GM18520 (cell line): Measurements from ENCODE around the gene SPPL2B.
A peak's percentile ranks its signal among the peaks of the same experiment; 100 is the strongest.
"Not testable (repeated sequence)": the region's sequence is repeated elsewhere in the genome, so short reads cannot be mapped to it uniquely, and the experiment has no call there.

ENCODE experiments used
- ATAC-seq: cut with Tn5 transposase; IDR thresholded peaks from one replicate; pipeline ENCODE4 v1.9.1; 2021; ENCODE audit not compliant: unreplicated experiment

SPPL2B gene, protein sequence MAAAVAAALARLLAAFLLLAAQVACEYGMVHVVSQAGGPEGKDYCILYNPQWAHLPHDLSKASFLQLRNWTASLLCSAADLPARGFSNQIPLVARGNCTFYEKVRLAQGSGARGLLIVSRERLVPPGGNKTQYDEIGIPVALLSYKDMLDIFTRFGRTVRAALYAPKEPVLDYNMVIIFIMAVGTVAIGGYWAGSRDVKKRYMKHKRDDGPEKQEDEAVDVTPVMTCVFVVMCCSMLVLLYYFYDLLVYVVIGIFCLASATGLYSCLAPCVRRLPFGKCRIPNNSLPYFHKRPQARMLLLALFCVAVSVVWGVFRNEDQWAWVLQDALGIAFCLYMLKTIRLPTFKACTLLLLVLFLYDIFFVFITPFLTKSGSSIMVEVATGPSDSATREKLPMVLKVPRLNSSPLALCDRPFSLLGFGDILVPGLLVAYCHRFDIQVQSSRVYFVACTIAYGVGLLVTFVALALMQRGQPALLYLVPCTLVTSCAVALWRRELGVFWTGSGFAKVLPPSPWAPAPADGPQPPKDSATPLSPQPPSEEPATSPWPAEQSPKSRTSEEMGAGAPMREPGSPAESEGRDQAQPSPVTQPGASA

GRCh38 chr19:2328401-2329148 is at the start of gene SPPL2B, which contains the start of gene LSM7:
Gene SPPL2B (plus strand): TSS chr19:2328684. CDS start chr19:2328710, 26 bp downstream.
Gene LSM7 (minus strand): TSS chr19:2328586. CDS start chr19:2328566, 20 bp downstream.
- peak; percentile 68 for ATAC-seq

- no peak for ATAC-seq
Measured at GRCh38 chr19:2280633-2281264, 47.7 kb upstream of the SPPL2B start.

DNA sequence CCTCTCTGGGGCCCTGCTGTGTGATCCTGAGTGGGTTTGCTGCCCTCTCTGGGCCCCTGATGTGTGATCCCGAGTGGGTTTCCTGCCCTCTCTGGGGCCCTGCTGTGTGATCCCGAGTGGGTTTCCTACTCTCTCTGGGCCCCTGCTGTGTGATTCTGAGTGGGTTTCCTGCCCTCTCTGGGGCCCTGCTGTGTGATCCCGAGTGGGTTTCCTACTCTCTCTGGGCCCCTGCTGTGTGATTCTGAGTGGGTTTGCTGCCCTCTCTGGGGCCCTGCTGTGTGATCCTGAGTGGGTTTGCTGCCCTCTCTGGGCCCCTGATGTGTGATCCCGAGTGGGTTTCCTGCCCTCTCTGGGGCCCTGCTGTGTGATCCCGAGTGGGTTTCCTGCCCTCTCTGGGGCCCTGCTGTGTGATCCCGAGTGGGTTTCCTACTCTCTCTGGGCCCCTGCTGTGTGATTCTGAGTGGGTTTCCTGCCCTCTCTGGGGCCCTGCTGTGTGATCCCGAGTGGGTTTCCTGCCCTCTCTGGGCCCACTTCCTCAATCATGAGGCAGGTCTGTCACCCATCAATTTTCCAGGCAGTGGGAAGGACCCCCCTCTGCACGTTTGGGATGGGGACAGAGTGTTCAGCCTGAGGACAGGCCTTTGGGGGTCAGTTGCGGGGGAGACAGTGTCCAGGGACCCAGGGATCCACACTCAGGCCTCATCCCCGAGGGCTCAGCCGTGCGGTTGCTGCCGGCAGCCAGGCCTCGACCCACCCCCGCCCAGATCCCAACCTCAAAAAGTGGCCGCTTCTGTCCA is 47.0 kb upstream of the SPPL2B start:
- not testable (repeated sequence) for ATAC-seq

DNA sequence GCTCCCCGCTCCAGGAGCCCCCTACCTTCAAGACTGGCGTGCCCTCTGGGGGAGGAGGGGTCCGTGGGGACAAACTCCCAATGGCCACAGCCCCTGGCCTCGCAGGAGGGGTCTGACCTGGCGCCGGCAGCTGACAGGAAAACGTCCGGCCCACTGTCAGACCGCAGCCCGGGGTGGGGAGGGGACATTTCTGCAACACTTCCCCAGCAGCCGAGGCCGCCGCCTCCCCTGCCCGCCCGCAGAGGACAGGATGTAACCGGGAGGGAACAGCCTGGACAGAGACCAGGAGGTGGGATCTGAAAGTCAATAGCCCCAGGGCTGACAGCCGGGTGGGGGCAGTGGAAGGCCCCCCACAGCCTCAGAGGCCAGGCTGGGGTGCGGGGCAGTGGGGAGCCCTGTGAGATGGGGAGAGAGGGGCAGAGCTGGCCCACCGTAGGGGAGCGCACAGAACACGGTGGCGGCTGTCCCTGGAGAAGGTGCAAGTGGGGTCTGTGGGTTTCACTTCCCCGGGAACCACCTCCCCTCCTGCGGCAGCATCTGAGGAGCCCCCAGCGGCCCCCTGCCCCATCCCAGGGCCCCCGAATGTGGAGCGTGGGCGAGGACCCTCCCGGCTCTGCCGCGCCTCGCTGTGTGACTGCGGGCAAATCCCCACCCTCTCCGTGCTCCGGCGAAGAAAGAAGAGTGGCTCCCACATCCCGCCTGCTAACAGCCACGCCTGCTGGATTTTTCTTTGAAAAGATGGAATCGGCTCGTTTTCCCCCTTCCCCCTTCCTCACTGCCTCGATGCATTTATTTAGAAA is 46.2 kb upstream of the SPPL2B start, which contains the start of gene PEAK3:
Gene PEAK3, minus strand, starts transcription at position 114 of the 800 bp plus-strand sequence. CDS start 1,244 bp downstream, outside the sequence.
- ATAC-seq: no peak

DNA sequence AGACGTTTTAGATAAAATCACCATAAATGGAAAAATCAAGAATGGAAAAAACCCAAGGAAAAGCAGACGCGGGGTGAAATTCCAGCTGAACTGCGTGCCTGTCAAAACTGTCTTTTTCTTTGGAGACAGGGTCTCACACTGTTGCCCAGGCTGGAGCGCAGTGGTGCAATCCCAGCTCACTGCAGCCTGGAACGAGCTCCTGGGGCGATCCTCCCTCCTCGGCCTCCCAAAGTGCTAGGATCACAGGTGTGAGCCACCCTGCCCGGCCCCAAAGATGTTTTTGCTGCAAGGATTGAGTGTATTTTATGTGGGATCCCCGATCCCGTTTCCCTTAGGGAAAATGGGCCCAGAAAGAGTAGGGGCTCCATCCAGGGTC is 45.6 kb upstream of the SPPL2B start:
- ATAC-seq: no peak

- ATAC-seq: no peak
Measured at GRCh38 chr19:2283835-2284507, 44.5 kb upstream of the SPPL2B start.

- no peak for ATAC-seq
Measured at GRCh38 chr19:2286402-2287140, 41.9 kb upstream of the SPPL2B start.

GRCh38 chr19:2287585-2288337 is 40.7 kb upstream of the SPPL2B start:
- ATAC-seq: no peak

DNA sequence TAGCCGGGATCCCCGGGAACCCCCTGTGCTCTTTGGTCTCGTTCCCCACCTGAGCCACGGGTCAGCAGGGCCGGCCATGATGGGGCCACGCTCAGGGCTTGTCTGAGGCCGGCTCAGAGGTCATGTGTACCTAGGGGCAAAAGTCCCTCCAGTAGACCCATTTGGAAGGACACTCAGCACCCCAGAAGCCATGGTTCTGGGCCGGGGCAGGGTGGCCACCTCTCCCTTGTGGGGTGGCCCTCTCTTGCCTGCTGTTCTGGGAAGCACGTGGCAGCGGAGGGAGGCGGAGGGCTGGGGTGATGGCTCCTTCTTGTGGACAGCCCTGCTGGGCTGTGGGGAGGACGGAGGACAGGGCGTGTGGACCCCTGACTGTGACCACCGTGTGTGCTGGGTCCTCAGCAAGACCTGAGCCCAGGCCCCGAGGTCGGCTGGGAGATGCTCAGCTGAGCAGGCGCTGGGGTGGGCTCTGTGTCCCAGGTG is 40.1 kb upstream of the SPPL2B start:
- no peak for ATAC-seq

DNA sequence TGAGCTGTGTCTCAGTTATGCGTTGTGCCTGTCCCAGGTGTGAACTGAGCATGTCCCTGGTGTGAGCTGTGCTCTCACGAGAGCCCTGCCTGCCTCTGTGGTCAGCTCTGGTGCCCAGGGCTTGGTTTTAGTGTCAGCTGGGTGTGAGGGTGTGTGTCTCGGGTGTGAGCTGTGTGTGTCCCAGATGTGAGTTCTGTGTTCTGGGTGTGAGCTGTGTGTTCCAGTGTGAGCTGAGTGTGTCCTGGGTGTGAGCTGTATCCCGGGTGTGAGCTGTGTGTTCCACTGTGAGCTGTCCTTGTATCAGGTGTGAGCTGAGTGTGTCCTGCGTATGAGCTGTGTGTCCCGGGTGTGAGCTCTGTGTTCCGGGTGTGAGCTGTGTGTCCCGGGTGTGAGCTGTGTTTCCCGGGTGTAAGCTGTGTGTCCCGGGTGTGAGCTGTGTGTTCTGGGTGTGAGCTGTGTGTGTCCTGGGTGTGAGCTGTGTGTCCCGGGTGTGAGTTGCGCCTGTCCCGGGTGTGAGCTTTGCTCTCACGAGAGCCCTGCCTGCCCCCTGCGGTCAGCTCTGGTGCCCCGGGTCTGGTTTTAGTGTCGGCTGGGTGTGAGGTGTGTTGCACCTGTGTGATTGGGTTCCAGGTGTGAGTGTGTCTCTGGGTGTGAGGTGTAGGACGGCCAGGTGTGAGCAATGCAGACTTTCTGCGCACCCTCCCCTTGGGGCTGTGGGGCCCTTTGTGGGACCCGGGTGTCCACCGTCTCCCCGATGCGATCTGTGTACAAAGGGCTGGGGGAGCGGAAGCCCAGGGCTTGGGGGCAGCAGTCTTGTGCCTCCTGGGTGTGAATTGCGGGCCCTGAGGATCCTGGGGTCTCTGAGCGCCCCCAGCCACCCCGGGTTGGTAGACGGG is 39.4 kb upstream of the SPPL2B start:
- ATAC-seq: no peak

GRCh38 chr19:2289714-2290435 is 38.6 kb upstream of the SPPL2B start:
- no peak for ATAC-seq

GRCh38 chr19:2290441-2291184 is 37.9 kb upstream of the SPPL2B start:
- no peak for ATAC-seq

- ATAC-seq: no peak
Measured at GRCh38 chr19:2291185-2291751, 37.2 kb upstream of the SPPL2B start.

- no peak for ATAC-seq
Measured at GRCh38 chr19:2294687-2295335, 33.7 kb upstream of the SPPL2B start.
